HTR-8/SVneo (cell line): ENCODE results near the gene SHD.
"Not testable (repeated sequence)": the region's sequence is repeated elsewhere in the genome, so short reads cannot be mapped to it uniquely, and the experiment has no call there.

Experiments used
- DNase-seq: peaks from one replicate; pipeline ENCODE4 v3.0.0; 2011; ENCODE audit warnings: low spot score, mixed read lengths; ENCODE audit not compliant: insufficient read length
- FAIRE-seq: peaks from 2 replicates; lab custom pipeline; 2011; peaks lifted over from hg19 to GRCh38; lab: Jason Lieb, UNC

SHD gene

DNA sequence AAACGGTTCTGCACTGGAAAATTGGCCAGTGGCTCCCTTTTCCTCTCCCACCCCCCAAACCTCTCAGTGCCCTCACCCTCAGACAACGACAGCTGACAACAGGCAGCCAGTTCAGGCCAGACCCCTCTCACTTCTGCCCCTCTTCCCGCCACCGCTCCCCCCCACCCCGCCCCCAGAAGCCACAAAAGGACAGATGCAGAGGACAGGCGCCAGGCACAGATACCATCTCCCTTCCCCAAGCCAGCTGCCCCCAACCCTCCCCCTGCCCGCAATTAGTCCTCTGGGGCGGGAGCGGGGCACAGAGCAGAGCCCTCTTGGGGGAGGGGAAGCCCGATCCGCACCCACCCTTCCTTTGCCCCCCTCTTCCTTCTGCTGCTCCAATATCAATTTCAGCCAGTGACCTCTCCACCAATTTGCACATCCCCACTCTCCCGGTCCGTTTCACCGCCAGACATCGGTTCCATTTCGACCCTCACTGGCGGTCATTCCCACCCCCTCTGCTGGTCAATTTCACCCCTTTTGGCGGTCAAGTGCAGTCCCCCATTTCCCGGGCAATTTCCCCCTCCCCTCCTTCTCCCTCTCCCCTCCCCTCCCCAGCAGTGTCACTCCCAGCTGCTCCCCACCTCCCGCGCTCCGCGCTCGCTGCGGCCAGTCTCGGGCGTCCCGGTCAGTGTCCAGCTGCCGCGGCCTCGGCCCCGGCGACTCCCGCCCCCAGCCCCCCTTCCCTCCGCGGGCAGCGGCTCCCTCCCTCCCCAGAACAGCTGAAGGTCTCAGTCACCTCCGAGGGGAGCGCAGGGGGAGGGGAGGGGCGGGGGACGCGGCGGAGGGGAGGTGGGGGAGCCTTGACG is at the start of gene SHD:
Gene SHD, plus strand, starts transcription at position 848 of the 848 bp plus-strand sequence. CDS start 798 bp downstream, outside the sequence.
- DNase-seq (no peak), FAIRE-seq (no peak)

GRCh38 chr19:4230237-4230636 is 48.8 kb upstream of the SHD start:
- DNase-seq, FAIRE-seq: not testable (repeated sequence)

- DNase-seq, FAIRE-seq: not testable (repeated sequence)
Observed at GRCh38 chr19:4231521-4231920, 47.5 kb upstream of the SHD start.

DNA sequence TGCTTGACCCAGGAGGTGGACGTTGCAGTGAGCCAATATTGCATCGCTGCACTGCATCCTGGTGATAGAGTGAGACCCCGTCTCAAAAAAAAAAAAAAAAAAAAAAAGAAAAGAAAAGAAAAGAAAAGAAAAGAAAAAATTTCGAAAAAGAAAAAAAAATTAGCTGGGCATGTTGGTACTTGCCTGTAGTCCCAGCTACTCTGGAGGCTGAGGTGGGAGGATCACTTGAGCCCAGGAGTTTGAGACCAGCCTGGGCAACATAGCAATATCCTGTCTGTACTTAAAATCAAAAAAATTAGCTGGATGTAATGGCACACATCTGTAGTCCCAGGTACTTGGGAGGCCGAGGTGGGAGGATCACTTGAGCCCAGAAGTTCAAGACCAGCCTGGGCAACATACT is 46.9 kb upstream of the SHD start:
- not testable (repeated sequence) for FAIRE-seq, DNase-seq

GRCh38 chr19:4232614-4233281 is 46.3 kb upstream of the SHD start:
- FAIRE-seq (no peak), DNase-seq (no peak)

GRCh38 chr19:4233282-4233853 is 45.7 kb upstream of the SHD start:
- DNase-seq: no peak
- no peak for FAIRE-seq

GRCh38 chr19:4234142-4234861 is 44.8 kb upstream of the SHD start:
- no peak for DNase-seq
- FAIRE-seq: no peak

- DNase-seq: no peak
- no peak for FAIRE-seq
Observed at GRCh38 chr19:4234862-4235201, 44.2 kb upstream of the SHD start.

- not testable (repeated sequence) for FAIRE-seq, DNase-seq
Observed at GRCh38 chr19:4237510-4237909, 41.6 kb upstream of the SHD start.

- DNase-seq: no peak
- no peak for FAIRE-seq
Observed at GRCh38 chr19:4238831-4239230, 40.2 kb upstream of the SHD start.

DNA sequence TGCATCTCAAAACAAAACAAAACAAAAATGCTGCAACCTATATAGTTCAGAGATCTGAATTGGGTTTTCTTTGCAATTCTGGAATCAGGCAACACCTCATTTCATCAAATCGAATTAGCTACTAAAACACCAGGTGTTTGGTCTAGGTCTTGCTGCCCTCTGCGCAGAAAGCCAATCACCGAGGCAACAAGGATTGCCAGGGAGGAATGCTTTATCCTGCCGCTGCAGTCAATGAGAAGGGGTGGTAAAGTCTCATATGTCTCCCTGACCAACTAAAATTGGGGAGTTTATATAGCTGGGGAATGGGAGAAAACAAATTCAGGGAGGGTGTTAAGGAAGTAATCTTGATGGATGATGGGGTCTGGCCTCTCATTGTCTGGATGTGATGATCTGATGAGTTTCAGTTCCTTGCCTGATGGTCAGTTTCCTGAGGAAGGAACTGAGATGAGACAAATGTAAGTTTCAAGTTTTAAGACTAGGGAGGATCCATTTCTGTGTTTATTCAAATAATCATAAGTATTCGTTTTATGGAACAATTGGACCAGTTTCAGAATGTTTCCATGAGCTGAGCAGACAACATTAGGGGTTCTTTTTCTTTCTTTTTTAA is 37.1 kb upstream of the SHD start:
- FAIRE-seq: no peak
- DNase-seq: no peak

- FAIRE-seq, DNase-seq: not testable (repeated sequence)
Observed at GRCh38 chr19:4245938-4246337, 33.1 kb upstream of the SHD start.

DNA sequence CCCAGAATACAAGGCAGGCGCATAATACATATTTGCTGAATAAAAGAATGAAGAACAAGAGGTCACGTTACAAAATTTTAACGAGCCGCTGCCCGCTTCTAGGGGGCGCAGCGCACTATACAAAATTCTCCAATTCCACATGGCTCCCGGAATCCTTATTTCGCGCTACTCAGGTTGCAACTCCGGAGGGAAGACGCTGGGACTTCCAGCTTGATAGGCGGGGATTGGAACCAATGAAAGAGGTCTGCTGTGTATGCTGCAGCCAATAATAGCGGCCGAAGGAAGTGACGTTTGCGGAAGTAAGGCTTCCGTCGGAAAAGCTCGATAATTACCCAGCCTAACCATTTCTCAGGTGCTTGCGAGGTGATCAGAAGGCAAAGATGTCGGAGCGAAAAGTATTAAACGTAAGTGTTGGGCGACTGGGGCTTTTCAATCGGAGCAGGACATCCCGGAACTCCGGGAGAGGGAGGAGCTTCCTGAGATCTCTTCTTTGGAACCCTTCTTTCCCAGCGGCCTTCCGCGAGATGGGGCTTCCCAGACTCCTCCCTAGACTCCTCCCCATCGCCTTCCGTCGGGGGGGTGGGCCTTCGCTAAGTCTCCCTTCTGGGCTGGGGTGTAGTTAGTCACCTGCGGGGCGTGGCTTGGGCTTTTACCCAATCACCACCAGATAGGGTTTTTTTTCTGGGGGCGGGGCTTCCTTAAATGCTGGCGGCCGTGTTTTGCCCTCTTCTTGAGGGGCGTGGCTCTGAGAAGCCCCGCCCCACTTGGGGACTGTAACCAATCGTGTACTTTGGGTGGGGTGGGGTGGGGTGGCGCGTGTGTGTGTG is 32.1 kb upstream of the SHD start, which contains the start of gene YJU2:
Gene YJU2, plus strand, starts transcription at position 314 of the 827 bp plus-strand sequence. Its CDS starts 67 bp downstream, at position 381.
- FAIRE-seq: no peak
- peak; percentile 97 for DNase-seq

DNA sequence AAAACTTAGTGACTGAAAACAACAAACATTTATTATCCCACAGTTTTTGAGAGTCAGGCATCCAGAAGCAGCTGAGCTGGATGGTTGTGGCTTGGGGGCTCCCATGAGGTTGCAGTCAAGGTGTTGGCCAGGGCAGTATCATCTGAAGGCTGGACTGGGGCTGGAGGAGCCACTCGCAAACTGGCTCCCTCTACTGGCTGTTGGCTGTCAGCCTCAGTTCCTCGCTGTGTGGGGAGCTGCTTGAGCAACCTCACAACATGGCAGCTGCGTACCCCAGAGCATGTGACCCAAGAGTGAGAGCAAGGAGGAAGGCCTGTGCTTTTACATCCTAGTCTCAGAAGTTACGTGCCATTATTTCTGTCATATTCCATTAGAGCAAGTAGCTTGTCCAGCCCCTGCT is 22.5 kb upstream of the SHD start:
- DNase-seq (no peak), FAIRE-seq (no peak)

- DNase-seq (no peak), FAIRE-seq (no peak)
Observed at GRCh38 chr19:4257025-4257424, 22.0 kb upstream of the SHD start.

GRCh38 chr19:4258181-4258580 is 20.9 kb upstream of the SHD start:
- no peak for FAIRE-seq
- no peak for DNase-seq

- no peak for FAIRE-seq
Observed at GRCh38 chr19:4260613-4261191, 18.4 kb upstream of the SHD start.

GRCh38 chr19:4264812-4265211 is 14.3 kb upstream of the SHD start:
- no peak for DNase-seq
- FAIRE-seq: no peak

More at GRCh38 chr19:4260613-4261191, 18.4 kb upstream of the SHD start:
- no peak for DNase-seq
